NCI-H1417 treated with DMSO at 0.1 percent for 48 hours (cell line): ENCODE measurements around the gene UBIAD1.
"Not testable (repeated sequence)": the region's sequence is repeated elsewhere in the genome, so short reads cannot be mapped to it uniquely, and the experiment has no call there.

ENCODE experiments used
- DNase-seq: peaks from one replicate; lab custom pipeline; 2025; lab: John Stamatoyannopoulos, UW

Gene UBIAD1, protein sequence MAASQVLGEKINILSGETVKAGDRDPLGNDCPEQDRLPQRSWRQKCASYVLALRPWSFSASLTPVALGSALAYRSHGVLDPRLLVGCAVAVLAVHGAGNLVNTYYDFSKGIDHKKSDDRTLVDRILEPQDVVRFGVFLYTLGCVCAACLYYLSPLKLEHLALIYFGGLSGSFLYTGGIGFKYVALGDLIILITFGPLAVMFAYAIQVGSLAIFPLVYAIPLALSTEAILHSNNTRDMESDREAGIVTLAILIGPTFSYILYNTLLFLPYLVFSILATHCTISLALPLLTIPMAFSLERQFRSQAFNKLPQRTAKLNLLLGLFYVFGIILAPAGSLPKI

DNA sequence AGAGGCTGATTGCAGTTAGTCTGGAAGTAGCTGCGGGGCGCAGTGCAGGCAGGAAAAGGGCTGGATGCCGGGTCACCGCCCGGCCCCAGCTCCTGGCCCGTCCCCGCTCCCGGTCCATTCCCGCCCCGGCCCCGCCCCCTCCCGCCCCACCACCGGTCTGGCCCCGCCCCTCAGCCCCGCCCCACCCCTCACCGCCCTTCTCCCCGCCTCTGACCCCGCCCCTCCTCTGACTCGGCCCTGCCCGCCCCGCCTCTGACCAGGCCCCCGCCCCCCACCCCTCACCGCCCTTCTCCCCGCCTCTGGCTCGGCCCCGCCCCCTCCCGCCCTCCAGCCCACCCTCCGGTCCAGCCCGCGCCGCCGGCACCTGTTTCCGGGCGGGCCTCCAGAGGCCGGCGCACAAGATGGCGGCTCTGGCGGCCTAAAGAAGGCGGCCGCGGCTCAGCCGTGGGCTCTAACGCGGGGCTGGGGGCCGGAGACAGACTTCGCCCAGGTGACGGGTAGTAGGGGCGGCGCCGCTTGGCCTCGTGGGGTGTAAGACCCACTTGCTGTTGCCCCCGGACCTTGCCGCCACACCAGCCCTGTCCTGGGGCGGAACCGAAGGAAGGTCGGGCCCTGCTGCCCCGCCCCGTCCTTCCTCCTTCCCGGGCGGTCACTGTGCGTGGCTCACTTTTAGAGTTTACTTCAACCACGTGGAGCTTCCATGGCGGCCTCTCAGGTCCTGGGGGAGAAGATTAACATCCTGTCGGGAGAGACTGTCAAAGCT is at the start of gene UBIAD1:
UBIAD1 (plus strand) TSS at position 367 of the 763 bp plus-strand sequence; CDS start at position 701, 334 bp downstream.
- DNase-seq, result no peak

DNA sequence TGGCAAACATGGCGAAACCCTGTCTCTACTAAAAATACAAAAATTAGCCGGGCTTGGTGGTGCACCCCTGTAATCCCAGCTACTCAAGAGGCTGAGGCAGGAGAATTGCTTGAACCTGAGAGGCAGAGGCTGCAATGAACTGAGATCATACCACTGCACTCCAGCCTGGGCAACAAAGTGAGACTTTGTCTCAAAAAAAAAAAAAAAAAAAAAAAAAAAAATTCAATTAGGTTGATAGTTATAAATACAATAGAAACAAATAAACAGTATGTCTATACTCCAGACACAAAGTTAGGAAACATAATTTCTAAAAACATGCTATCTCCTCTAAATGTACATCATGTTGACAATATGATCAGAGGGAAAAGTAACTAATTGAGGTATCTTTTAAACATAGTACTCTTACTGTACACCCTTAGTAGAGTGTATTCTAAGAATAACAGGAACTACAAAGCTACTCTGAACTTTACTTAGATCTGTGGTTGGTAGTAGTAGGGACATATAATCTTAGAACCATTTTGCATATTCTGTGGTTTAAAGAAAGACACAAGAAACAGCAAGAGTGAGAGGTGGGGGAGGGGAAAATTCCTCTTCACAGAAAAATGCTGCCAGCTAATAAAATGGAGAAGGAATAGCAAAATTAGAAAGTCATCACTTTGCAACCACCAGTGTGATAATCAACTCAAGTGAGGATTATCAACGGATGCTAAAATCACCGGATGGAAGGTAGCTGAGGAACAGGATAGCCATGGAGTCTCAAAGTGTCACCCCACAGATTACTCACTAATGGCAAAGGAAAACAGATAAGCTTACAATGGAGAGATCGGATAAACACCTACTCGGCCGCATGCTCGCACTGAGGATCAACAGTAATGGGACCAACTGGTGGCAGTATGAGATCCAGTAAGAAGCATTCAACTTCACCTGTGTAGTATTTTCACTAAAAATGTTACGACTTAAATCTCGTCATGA is 45.6 kb upstream of the UBIAD1 start:
- DNase-seq, result no peak

DNA sequence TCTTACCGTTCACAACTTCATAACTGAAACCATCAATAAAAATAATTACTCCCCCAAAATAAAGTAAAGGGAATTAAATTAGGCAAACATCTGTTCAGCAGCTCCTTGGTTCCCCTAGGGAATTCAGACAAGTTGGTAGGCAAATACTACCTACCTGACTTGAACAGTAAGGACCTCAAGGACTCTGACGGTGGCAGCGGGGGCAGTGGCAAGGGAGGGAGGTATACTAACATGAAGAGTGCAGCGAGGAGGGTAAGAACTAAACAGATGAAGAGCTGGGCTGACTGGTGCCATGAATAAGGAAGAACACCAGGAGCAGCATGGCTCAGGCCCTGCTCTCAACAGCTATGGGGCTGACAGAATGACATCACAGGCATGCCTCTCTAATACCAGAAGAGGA is 43.8 kb upstream of the UBIAD1 start:
- no peak for DNase-seq

DNA sequence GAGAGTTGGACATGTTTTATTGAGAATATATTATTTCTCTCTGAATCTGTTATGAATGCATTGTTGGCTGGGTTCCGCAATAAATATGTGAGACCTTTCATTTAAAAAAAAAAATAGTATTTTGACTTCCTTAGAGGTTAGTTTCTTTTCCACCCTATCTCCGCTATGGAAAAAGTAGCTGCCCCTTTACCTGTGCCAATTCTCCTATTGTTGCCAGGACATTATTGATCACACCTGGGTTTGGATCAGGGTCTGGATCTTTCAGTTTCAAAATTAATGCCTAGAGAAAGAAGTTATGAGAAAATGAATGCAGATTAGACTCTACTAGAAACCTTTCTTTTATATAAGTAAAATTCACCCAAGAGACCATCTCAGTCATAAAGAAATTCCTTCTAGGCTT is 39.8 kb upstream of the UBIAD1 start:
- no peak for DNase-seq

DNA sequence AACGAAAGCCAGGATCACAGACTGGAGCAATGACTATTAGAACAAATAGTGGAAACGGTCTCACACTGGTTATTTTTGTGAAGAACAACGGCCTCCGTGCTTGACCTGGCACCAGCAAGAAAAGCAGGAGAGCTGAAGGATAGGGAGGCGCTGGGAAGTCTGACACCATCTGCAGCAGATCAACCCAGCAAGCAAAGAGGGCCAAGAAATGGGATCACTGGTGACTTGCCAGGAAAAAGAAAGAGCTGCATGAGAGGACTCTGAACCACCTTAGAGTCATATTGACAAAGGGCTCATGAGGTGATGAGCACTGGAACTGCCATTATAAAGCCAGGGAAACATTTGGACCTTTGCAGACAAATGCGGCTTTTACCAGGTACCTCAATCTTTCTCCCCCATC is 35.6 kb upstream of the UBIAD1 start:
- no peak for DNase-seq

DNA sequence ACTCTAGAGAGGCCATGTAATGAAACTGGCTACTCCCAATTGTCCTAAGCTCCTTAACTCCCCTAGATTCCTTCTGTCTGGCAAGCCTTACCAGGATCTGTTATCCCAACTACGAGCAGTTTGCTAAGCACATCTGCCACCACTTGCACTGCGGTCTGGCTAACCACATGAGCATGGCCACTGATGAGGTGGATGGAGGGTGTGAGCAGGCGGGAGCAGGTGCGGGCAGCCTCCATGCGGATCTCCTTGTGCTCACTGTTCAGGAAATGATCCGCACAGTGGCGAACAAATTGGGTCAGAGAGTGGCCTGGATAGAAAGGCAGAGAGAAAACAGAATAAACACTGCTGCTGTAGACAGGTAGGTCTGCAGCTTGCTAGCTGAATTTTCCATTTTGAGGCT is 34.7 kb upstream of the UBIAD1 start:
- DNase-seq, result no peak

DNA sequence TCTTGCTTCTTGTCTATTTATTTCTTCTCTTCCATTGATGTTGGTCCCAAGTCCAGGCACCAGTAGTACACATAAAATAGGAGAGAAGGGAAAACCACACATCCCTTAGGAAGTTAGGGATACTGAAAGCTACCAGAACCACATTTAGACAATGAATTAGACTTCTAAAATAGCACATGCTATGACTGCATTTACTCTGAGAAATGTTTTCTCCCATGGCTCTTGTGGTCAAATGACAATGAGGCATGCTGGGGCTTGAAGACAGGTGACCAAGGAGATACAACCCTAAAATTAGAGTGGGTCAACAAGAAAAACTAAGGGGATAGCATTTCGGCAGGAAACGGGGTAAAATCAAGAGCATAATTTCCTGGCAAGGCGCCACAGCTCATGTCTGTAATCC is 27.8 kb upstream of the UBIAD1 start:
- DNase-seq, result no peak

DNA sequence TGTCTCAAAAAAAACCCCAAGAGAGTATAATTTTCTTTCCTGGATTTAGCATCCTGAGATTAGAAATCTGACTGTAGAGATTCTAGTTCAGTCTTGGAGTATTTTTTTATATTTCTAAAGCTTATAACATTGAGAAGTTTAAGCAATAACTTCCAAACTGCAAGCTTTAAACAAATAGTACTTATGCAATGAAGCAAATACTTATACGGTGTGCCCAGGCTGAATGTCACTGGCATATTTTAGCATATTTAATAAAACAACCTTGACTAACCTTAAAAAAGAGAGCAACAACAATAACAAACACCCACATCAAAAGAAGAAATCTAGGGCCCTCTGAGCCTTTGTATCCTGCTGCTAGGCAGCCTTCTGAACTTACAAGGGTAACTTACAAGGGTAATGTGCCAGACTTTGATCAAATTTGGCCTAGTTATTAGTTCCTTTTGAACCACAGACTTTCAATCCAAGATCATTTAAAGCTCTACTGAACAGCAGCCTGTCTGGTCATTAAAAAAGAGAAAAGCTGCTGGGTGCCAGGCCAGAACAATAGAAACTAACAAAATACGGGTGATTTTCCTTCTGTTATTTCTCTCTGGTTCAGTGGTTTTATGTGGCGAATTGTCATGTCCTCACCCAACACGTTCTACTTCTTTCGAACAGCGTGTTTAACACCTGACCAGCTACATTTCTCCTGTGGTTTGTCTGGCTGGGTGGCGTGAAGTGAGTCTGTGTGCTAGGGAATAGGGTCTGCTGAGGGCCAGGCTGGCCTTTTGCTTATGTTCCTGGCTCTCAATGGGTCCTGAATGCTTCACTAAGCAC is 26.9 kb upstream of the UBIAD1 start:
- DNase-seq, result no peak

DNA sequence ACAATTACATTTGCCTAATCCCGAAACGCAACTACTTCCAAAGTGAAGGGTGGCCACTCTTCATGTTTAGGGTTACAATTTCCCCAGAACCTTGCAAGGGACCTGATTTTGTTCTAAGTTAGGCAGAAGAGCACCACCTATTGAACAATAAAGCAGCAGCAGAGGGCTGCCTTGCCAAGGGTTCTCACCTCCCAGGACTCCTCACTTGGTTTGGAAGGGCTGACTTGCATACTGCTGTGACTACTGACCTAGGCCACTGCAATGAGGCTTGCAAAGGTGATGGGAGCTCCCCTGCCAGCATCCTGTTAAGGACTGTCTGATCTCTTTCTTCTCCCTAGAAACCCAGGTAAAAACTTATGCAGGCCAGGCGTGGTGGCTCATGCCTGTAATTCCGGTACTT is 24.8 kb upstream of the UBIAD1 start:
- no peak for DNase-seq

DNA sequence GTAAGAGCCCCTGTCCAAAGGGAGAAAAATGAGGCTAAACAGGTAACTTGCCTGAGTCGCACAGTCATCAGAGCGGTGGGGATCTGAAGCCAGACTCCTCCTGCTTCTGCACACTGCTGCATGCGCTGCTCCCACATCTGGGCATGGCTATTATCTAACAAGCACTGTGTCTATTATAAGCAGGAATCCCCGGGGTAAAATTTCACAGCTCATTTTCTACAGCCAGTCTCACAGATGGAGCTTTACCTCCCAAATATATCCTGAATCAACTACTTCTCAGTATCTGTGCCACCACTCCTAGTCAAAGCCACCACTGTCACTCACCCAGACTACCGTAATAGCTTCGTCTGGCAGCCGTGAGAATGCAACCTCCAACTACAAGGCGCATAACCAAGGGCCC is 20.5 kb upstream of the UBIAD1 start:
- DNase-seq, result no peak

DNA sequence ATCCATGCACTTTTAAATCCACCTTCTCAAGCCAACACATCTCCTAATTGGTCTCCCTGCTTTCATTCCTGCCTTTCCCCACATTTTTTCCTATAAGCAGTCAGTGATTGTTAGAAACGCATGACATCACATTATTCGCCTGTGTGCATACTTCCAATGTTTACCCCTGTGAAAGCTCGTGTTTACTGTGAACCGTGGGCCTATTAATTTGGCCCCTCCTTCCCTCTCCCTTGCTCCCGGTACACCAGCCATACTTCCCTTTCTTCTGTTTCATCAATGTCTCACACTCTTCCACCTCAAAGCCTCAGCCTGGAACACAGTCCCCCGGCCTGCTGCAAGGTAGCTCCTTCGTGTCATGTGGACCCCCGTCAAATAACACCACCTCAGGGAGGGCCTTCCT is 19.8 kb upstream of the UBIAD1 start:
- DNase-seq, result no peak

DNA sequence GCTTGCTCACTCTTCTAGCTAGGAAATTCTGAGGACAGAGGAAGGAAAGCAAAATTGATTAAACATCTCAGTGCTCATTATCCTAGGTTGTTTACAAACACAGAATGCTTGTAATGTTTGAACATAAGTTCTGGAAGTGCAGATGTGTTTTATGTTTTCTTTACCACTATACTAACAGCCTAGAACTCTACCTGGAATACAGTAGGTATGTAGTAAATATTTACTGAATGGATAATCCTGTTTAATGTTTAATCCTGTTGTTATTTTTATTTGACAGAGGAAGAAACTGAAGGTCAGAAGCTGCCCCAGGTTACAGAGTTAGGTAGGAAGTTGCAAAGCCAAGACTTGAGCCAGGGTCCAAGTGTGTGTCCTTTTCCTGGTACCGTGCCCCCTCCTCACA is 16.7 kb upstream of the UBIAD1 start:
- DNase-seq, result no peak

DNA sequence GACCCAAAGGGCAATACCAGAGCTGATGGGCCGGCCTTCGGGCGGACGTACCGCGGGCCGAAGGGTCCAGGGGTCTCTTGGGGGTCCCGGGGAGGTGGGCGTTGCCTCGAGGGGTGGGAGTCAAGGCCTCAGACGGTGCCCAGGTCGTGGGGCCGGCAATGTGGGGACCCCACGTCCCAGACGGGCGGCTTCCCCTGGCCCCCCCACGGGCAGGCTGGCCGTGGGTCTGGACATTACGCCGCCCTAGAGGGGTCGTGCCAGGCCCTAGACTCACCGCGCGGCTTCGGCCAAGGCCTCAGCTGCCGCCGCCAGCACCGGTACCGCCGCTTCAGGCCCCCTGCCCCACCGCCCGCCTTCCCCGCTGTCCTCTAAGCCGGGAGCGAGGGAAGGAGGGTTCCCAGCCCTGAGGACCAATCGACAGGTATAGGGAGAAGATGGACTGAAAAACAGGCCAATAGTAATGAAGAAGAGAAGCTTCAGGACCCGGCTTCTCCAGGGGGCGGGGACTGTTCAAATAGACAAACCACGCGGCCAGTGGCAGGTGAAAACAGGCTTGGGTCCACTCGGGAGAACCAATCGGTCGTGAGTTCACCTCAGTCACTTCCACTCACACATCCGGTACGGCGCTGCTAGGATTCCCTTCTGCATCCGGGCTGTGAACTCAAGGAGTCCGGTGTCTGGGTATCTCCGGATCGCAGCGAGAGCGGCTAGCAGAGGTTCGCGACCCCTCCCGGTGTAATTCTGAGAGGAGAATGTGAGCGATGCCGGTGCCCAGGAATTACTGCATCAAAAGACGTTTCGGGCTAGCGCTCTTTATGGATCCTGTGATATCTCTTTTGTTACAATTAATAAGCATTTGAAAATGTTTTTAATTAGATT is 10.6 kb upstream of the UBIAD1 start, which contains the start of gene MTOR:
MTOR (minus strand) TSS at position 381 of the 879 bp plus-strand sequence. CDS start 3,142 bp downstream, outside the sequence.
- peak; percentile 97 for DNase-seq

DNA sequence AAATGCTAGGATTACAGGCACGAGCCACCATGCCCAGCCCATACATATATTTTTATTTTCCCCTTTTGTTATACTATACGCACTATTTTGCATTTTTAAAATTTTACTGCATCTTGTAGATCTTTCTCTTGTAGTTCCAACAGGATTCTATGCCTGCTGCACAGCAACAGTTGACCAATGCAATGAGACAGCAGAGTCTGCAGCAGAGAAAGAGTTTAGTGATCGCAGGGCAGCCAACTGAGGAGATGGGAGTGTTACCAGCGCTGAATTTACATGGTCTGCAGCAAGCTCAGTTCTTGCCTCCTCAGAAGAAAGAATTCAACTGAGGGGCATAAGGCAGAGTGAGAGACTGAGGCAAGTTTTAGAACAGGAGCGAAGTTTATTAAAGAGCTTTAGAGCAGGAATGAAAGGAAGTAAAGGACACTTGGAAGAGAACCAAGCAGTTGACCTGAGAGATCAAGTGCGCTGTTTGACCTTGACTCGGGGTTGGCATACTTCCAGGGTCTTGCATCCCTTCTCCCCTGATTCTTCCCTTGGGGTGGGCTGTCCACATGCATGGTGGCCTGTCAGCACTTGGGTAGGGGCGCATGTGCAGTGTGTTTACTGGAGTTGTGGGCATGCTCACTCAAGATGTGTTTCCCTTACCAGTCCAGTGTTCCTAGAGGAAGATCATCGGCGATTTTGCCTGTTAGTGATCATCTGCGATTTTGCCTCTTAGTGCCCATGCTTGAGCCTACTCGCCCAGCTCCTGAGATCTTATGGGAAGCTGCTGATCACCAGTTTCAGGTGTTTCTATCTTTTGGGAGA is 6.5 kb upstream of the UBIAD1 start:
- no peak for DNase-seq

DNA sequence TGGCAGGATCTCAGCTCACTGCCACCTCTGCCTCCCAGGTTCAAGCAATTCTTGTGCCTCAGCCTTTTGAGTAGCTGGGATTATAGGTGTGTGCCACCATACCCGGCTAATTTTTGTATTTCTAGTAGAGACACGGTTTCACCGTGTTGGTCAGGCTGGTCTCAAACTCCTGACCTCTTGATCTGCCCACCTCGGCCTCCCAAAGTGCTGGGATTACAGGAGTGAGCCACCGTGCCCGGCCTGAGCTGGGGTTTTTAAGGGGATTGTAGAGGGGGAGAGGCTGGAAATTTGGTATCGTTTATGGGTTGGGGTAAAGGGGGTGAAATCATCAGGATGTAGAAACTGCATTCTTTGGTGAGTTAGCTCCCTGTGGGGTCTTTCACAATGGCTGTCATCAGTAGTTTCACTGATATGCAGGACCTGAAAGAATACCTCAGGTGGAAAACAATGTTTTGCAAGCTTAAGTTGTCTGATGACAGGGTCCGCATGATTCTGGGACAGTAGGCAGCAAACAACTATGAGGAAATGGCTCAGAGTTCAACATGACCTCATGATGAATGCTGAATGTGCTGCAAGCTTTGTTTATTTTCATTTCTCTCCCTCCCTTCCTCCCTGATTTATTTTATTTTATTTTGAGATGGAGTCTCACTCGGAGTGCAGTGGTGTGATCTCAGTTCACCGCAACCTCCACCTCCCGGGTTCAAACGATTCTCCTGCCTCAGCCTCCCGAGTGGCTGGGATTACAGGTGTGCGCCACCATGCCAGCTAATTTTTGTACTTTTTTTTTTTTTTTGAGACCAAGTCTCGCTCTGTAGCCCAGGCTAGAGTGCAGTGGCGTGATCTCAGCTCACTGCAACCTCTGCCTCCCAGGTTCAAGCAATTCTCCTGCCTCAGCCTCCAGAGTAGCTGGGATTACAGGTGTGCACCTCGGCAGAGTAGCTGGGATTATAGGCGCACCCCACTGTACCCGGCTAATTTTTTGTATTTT is 5.4 kb upstream of the UBIAD1 start:
- not testable (repeated sequence) for DNase-seq

DNA sequence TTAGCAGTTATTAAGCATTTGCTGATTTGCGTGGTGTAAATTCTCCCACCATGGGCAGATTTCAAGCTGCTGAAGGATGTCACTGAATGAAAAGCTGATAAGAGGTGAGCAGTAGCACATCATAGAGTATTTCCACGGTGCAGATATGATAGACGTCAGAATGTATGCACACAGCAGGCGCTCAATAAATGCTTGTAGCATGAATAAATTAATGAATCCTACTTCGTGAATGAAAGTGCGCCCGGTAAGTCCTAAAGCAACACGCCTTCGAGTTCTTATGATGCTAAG is 510 bp upstream of the UBIAD1 start:
- no peak for DNase-seq

DNA sequence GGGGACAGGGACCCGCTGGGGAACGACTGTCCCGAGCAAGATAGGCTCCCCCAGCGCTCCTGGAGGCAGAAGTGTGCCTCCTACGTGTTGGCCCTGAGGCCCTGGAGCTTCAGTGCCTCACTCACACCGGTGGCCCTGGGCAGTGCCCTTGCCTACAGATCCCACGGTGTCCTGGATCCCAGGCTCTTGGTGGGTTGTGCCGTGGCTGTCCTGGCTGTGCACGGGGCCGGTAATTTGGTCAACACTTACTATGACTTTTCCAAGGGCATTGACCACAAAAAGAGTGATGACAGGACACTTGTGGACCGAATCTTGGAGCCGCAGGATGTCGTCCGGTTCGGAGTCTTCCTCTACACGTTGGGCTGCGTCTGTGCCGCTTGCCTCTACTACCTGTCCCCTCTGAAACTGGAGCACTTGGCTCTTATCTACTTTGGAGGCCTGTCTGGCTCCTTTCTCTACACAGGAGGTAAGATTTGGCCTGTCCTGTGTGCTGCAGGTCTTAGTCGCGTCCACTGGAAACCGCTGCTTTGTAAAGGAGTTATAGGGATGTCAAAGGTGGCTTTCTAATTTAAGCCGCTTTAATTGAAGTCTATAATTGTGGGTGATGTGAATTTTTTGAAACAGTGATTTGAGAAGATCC is 717 bp downstream of the UBIAD1 start:
- DNase-seq, result no peak

DNA sequence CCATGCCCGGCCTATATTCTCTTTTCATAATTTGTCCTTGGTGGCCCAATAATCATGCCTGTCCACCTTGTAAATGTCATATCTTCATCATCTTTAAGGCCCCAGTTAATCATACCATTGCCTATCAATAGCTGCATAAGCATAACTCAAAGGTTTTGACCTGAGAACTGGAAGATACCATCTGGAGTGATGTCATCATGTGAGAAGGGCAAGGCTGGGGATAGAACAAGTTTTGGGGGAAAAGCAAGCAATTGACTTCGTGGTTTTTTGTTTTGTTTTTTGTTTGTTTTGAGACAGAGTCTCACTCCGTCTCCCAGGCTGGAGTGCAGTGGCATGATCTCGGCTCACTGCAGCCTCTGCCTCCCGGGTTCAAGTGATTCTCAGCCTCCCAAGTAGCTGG is 6.2 kb downstream of the UBIAD1 start:
- DNase-seq, result no peak
